Nephron progenitor cell (in vitro differentiated cells): ENCODE data around the gene ST6GALNAC4.

Experiments used
- DNase-seq: peaks from one replicate; pipeline ENCODE4 v3.0.0; 2021
- H3K27ac Mint-ChIP-seq: 2 replicates; pipeline ENCODE4 v1.8.0; 2021; ENCODE audit warnings: mild to moderate bottlenecking, moderate library complexity, mixed read lengths
- H3K27me3 Mint-ChIP-seq: 2 replicates; pipeline ENCODE4 v1.8.0; 2021; ENCODE audit warnings: mild to moderate bottlenecking, low read depth, mixed read lengths; ENCODE audit not compliant: poor library complexity
- H3K36me3 Mint-ChIP-seq: 2 replicates; pipeline ENCODE4 v1.8.0; 2021; ENCODE audit warnings: low read depth, mixed read lengths
- H3K4me1 Mint-ChIP-seq: 2 replicates; pipeline ENCODE4 v1.8.0; 2021; ENCODE audit warnings: mixed read lengths
- H3K4me3 Mint-ChIP-seq: 2 replicates; pipeline ENCODE4 v1.8.0; 2021; ENCODE audit warnings: mild to moderate bottlenecking, moderate library complexity, mixed read lengths
- H3K9me3 Mint-ChIP-seq: 2 replicates; pipeline ENCODE4 v1.8.0; 2021; ENCODE audit warnings: mild to moderate bottlenecking, moderate library complexity, mixed read lengths
- TF ChIP-seq, protein P1 (sequence below): fragments of 200-600 bp; sonication (generic); IDR thresholded peaks from 2 replicates; pipeline ENCODE4 v1.5.0; 2021; ENCODE audit warnings: antibody characterized with exemption

The ST6GALNAC4 gene

DNA sequence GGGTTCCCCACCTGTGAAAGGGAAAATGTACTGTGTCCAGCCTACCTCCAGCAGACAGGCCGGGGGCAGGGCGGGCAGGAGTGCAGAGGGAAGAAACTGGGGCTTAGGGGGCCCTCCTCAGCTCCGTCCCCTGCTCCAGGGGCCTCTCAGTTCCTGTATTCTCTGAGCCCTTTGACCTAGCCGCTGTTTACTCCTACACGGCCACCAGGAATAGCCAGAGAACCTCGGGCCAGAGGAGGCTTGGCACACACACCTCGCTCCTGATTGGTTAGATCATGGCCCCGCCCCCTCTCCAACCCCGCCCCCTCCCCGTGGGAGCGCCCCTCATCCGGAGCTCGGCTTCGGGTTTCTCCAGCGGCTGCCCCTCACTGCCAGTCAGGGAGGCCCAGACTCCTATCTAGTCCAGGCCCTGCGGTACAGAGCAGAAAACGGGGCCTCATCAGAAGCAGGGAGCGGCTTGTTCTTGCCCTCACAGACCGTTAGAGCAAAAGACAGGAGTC lies 19.6 kb downstream of the ST6GALNAC4 start:
- peak; percentile 89 for DNase-seq
- Mint-ChIP-seq H3K4me3 (peak overlapping the region; percentile 88), H3K9me3 (peaks cover 34% of the 10 kb centered on the region), H3K27me3 (peaks cover 3% of the 10 kb centered on the region), H3K36me3 (peaks cover 47% of the 10 kb centered on the region), H3K27ac (peak overlapping the region; percentile 97), H3K4me1 (peaks cover 35% of the 10 kb centered on the region)
- TF ChIP-seq, protein P1, sequence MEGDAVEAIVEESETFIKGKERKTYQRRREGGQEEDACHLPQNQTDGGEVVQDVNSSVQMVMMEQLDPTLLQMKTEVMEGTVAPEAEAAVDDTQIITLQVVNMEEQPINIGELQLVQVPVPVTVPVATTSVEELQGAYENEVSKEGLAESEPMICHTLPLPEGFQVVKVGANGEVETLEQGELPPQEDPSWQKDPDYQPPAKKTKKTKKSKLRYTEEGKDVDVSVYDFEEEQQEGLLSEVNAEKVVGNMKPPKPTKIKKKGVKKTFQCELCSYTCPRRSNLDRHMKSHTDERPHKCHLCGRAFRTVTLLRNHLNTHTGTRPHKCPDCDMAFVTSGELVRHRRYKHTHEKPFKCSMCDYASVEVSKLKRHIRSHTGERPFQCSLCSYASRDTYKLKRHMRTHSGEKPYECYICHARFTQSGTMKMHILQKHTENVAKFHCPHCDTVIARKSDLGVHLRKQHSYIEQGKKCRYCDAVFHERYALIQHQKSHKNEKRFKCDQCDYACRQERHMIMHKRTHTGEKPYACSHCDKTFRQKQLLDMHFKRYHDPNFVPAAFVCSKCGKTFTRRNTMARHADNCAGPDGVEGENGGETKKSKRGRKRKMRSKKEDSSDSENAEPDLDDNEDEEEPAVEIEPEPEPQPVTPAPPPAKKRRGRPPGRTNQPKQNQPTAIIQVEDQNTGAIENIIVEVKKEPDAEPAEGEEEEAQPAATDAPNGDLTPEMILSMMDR: no peak

GRCh38 chr9:127896395-127897192 lies 20.2 kb downstream of the ST6GALNAC4 start:
- Mint-ChIP-seq H3K4me1 (peaks cover 35% of the 10 kb centered on the region), H3K27ac (peak overlapping the region; percentile 97), H3K36me3 (peaks cover 51% of the 10 kb centered on the region), H3K4me3 (peak overlapping the region; percentile 88), H3K9me3 (peaks cover 34% of the 10 kb centered on the region), H3K27me3 (peaks cover 3% of the 10 kb centered on the region)
- TF ChIP-seq, protein P1: no peak
- DNase-seq: no peak

- peaks cover 59% of the 10 kb centered on the region for H3K36me3 Mint-ChIP-seq
- peaks cover 34% of the 10 kb centered on the region for H3K9me3 Mint-ChIP-seq
- H3K27ac Mint-ChIP-seq: peak overlapping the region; percentile 97
- no peak for DNase-seq
- H3K4me1 Mint-ChIP-seq: peaks cover 30% of the 10 kb centered on the region
- H3K4me3 Mint-ChIP-seq: peak overlapping the region; percentile 42
- TF ChIP-seq, protein P1: no peak
- peaks cover 3% of the 10 kb centered on the region for H3K27me3 Mint-ChIP-seq
Observed at GRCh38 chr9:127895811-127896210, 21.0 kb downstream of the ST6GALNAC4 start.

DNA sequence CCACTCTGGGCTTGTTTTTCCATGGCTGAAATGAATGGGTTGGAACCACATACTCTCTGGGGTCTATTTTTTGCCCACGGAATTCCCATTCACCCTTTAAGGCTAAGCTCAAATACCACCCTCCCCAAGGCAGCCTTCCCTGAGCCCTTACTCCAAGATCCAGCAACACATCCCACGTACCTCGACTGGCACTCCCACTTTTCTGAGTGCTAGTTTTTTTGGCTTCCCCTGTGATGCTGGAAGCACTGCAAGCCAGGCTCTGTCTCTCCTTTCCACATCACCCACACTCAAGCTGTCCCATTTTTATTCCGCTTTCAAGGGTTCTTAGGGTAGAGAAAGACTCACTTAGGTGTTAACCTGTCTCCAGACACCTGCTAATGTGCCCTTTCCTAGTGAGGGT lies 23.4 kb downstream of the ST6GALNAC4 start:
- no peak for DNase-seq
- no peak overlapping the region for H3K27ac Mint-ChIP-seq
- no peak overlapping the region for H3K4me3 Mint-ChIP-seq
- peaks cover 34% of the 10 kb centered on the region for H3K9me3 Mint-ChIP-seq
- peaks cover 3% of the 10 kb centered on the region for H3K27me3 Mint-ChIP-seq
- TF ChIP-seq, protein P1: no peak
- peaks cover 27% of the 10 kb centered on the region for H3K4me1 Mint-ChIP-seq
- H3K36me3 Mint-ChIP-seq: peaks cover 73% of the 10 kb centered on the region

GRCh38 chr9:127892831-127893230 lies 24.0 kb downstream of the ST6GALNAC4 start:
- TF ChIP-seq, protein P1: no peak
- peaks cover 76% of the 10 kb centered on the region for H3K36me3 Mint-ChIP-seq
- H3K4me1 Mint-ChIP-seq: peaks cover 26% of the 10 kb centered on the region
- DNase-seq: no peak
- peaks cover 3% of the 10 kb centered on the region for H3K27me3 Mint-ChIP-seq
- peaks cover 34% of the 10 kb centered on the region for H3K9me3 Mint-ChIP-seq
- H3K4me3 Mint-ChIP-seq: no peak overlapping the region
- no peak overlapping the region for H3K27ac Mint-ChIP-seq
